ENCODE data around the gene TTC5.
A peak's percentile ranks its signal among the peaks of the same experiment; 100 is the strongest.

Gene TTC5

DNA sequence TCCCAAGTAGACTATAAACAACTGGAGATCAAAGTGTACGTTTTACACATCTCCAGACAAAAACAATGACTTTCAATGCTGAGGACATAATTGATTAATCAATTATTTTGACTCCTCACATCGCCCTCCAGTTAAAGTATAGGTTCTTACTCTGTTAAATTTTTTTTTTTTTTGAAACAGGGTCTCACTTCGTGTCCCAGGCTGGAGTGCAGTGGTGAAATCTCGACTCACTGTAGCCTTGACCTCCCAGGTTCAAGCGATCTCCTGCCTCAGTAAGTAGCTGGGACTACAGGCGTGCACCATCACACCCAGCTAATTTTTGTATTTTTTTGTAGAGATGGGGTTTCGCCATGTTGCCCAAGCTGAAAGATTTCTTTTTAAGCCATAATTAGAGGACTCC is 28.3 kb upstream of the TTC5 start:
- no peak overlapping the region for H3K4me3 ChIP-seq (ENCODE audit: low read depth, low read length)
- no peaks in the 10 kb centered on the region for H3K4me1 ChIP-seq
- H3K9ac ChIP-seq = no peak overlapping the region
- H3K27me3 ChIP-seq (ENCODE audit: control insufficient read depth, insufficient read depth, low read length) = no peaks in the 10 kb centered on the region
- H3K79me2 ChIP-seq = no peaks in the 10 kb centered on the region
- TF ChIP-seq, protein P1, sequence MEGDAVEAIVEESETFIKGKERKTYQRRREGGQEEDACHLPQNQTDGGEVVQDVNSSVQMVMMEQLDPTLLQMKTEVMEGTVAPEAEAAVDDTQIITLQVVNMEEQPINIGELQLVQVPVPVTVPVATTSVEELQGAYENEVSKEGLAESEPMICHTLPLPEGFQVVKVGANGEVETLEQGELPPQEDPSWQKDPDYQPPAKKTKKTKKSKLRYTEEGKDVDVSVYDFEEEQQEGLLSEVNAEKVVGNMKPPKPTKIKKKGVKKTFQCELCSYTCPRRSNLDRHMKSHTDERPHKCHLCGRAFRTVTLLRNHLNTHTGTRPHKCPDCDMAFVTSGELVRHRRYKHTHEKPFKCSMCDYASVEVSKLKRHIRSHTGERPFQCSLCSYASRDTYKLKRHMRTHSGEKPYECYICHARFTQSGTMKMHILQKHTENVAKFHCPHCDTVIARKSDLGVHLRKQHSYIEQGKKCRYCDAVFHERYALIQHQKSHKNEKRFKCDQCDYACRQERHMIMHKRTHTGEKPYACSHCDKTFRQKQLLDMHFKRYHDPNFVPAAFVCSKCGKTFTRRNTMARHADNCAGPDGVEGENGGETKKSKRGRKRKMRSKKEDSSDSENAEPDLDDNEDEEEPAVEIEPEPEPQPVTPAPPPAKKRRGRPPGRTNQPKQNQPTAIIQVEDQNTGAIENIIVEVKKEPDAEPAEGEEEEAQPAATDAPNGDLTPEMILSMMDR (IDR thresholded peaks at IDR 0.05) = no peak
- no peak overlapping the region for H3K4me2 ChIP-seq (ENCODE audit: low read length)
- H2AFZ ChIP-seq = no peak overlapping the region
- H3K27ac ChIP-seq = peak overlapping the region; percentile 87
- no peaks in the 10 kb centered on the region for H3K9me3 ChIP-seq (ENCODE audit: control insufficient read depth, low read length)
- H3K36me3 ChIP-seq (ENCODE audit: control insufficient read depth, insufficient read depth, low read length) = no peaks in the 10 kb centered on the region

DNA sequence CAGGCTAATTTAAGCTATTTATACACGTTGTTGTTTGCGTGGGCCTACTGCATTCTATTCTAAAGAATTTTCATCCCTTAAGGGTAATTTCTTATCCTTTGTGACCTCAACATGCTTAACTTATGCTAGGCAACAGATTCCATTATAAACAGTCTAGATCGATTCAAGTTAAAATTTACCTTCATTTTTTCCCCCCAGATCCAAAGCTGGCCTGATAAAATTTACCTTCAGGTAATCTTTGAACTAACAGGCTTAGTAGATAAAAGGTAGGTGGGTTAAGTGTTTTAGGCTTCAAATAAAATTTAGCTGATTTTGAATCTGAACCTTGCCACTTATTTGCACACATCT is 27.7 kb upstream of the TTC5 start:
- Histone ChIP-seq H3K4me2 (ENCODE audit: low read length) (peak overlapping the region; percentile 97), H3K9me3 (ENCODE audit: control insufficient read depth, low read length) (no peaks in the 10 kb centered on the region), H3K27me3 (ENCODE audit: control insufficient read depth, insufficient read depth, low read length) (no peaks in the 10 kb centered on the region), H3K27ac (peak overlapping the region; percentile 87), H2AFZ (peak overlapping the region; percentile 62), H3K79me2 (no peaks in the 10 kb centered on the region), H3K4me3 (ENCODE audit: low read depth, low read length) (peak overlapping the region; percentile 85), H3K36me3 (ENCODE audit: control insufficient read depth, insufficient read depth, low read length) (no peaks in the 10 kb centered on the region), H3K4me1 (no peaks in the 10 kb centered on the region), H3K9ac (no peak overlapping the region)
- TF ChIP-seq, protein P1 (IDR thresholded peaks at IDR 0.05) = no peak

DNA sequence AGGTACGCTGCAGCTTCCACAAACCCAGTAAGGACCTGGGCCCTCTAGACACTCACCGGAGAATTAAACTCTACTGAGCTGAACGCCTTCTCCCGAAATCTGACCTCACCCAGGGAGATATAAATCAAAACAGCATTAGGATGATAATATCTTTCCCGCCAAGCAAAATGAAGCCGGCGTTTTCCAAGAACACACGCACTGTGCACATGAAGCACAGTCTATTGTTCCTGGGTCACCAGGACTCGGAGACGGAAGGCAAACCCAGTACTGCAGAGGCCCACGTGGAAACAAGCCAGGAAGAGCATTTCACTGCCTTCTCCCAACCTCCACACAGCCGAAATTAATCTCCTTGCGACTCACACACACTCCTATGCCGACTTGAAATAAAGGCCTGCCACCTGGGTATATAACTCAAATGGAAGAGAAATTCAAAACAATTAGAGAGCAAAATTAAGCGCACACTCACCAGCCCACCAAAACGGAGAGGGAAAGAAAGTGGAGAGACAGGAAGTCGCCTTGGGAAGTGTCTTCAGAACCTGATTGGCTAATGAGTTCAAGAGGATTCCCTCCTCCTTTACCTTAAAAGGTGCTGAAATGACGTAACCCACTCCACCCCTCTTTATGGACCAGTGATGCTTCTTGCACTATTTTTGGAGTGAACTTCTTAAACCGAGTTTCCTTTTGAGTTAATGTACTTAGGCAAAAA is 27.2 kb upstream of the TTC5 start, which contains the start of gene CCNB1IP1:
Gene CCNB1IP1 (minus strand): TSS at position 492 of the 706 bp plus-strand sequence. CDS start 16,756 bp downstream, outside the sequence.
- H3K4me3 ChIP-seq (ENCODE audit: low read depth, low read length) = peak within 1 kb of the TSS; percentile 85
- H3K36me3 ChIP-seq (ENCODE audit: control insufficient read depth, insufficient read depth, low read length) = no peaks in the 10 kb centered on the region
- peak within 1 kb of the TSS; percentile 97 for H3K4me2 ChIP-seq (ENCODE audit: low read length)
- TF ChIP-seq, protein P1 (IDR thresholded peaks at IDR 0.05) = no peak
- peak within 1 kb of the TSS; percentile 15 for H3K9ac ChIP-seq
- H3K27ac ChIP-seq = peak within 1 kb of the TSS; percentile 87
- no peaks in the 10 kb centered on the region for H3K27me3 ChIP-seq (ENCODE audit: control insufficient read depth, insufficient read depth, low read length)
- H3K4me1 ChIP-seq = no peaks in the 10 kb centered on the region
- H3K9me3 ChIP-seq (ENCODE audit: control insufficient read depth, low read length) = no peaks in the 10 kb centered on the region
- H3K79me2 ChIP-seq = no peaks in the 10 kb centered on the region
- H2AFZ ChIP-seq = peak within 1 kb of the TSS; percentile 62

DNA sequence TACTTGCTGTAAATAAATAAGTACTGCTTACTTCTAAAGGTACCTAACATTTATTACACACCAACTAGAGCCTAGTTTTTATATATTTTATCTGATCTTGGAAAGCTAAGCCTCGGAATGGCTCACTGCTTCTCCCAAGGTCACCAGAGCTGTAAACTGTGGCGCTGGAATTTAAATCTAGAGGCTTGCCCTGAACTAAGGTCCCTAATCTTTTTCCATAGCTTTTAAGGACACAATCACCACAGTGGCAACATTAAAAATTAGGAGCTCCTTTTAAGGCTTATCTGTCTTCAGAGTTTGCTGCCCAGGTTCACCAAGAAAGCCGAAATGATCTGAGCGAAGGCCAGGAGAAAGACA is 26.7 kb upstream of the TTC5 start:
- Histone ChIP-seq H3K4me3 (ENCODE audit: low read depth, low read length) (peak overlapping the region; percentile 85), H3K9me3 (ENCODE audit: control insufficient read depth, low read length) (no peaks in the 10 kb centered on the region), H3K4me1 (peaks cover 3% of the 10 kb centered on the region), H3K27ac (peak overlapping the region; percentile 87), H3K4me2 (ENCODE audit: low read length) (peak overlapping the region; percentile 97), H2AFZ (peak overlapping the region; percentile 62), H3K9ac (no peak overlapping the region), H3K27me3 (ENCODE audit: control insufficient read depth, insufficient read depth, low read length) (no peaks in the 10 kb centered on the region), H3K36me3 (ENCODE audit: control insufficient read depth, insufficient read depth, low read length) (no peaks in the 10 kb centered on the region), H3K79me2 (no peaks in the 10 kb centered on the region)
- TF ChIP-seq, protein P1 (IDR thresholded peaks at IDR 0.05) = no peak

DNA sequence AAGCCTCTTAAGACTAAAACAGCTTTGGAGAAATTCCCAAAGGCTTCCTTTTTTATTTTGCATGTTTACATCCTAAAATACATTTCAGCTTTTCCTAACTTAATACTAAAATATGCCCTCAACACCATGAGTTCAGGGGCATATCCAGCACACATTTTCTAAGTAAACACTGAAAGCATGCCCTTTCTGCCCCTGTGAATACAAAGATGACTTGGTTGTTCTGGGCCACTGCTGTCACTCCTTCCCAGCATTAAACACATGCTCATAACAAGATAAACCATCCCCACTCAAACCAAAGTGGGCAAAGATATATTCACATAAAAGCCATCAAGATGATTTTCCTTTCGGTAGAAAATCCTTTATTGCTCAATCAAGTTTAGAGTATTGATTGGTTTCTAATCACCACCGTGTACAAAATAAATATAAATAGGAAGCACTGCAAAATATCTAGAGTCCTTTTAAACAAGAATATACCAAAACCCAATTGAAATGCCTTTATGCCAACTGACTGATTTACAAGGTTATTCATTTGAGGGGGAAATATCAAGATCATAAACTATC is 25.4 kb upstream of the TTC5 start:
- Histone ChIP-seq H3K27ac (no peak overlapping the region), H3K9ac (no peak overlapping the region), H3K4me2 (ENCODE audit: low read length) (no peak overlapping the region), H3K4me3 (ENCODE audit: low read depth, low read length) (no peak overlapping the region), H3K79me2 (no peaks in the 10 kb centered on the region), H3K27me3 (ENCODE audit: control insufficient read depth, insufficient read depth, low read length) (no peaks in the 10 kb centered on the region), H3K36me3 (ENCODE audit: control insufficient read depth, insufficient read depth, low read length) (no peaks in the 10 kb centered on the region), H3K9me3 (ENCODE audit: control insufficient read depth, low read length) (no peaks in the 10 kb centered on the region), H3K4me1 (peaks cover 5% of the 10 kb centered on the region), H2AFZ (no peak overlapping the region)
- TF ChIP-seq, protein P1 (IDR thresholded peaks at IDR 0.05) = no peak

All from parathyroid adenoma (tissue), 2 donors.